Measurements from ENCODE around the gene EIF4G3. TPM values are rescaled to one million over a fixed set of nuclear protein-coding genes. Genes with fewer than 3 reads are reported as not detected.

EIF4G3 gene
- polyA plus RNA-seq, 1 donor (not counting 4 experiments of a cell fraction or from before 2014, with no cell fraction given): 44.6 TPM

- H3K27ac ChIP-seq (ENCODE audit: control insufficient read depth, insufficient read depth, low read length): no peak overlapping the region
- dilution Hi-C loops (cut with MboI; ENCODE audit: extremely low pct_ligation_motif_present, low sequenced_read_pairs): no loop called here
Measured at GRCh38 chr1:21066356-21067012, 110.2 kb downstream of the EIF4G3 start.

DNA sequence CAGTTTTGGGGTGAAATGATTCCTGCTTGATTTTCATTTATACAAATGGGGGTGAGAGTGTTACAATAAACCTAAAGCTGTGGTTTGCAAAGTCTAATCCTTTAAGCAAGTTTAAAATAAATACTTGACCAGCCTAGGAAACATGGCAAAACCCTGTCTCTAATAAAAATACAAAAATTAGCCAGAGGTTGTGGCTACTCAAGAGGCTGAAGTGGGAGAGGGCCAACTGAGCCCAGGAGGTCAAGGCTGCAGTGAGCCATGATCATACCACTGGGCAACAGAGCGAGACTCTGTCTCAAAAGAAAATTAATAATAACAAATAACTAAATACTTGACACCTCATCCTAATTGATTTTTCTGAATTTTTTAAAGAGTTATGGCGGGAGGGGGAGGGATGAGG is 110.8 kb downstream of the EIF4G3 start:
- Histone ChIP-seq H3K79me2 (ENCODE audit: control insufficient read depth, insufficient read depth, low read length) (no peaks in the 10 kb centered on the region), H3K9ac (ENCODE audit: control insufficient read depth, extremely low read depth, insufficient read depth, low read length) (no peak overlapping the region), H3K4me1 (ENCODE audit: control insufficient read depth, extremely low read depth, insufficient read depth, low read length) (no peaks in the 10 kb centered on the region), H3K4me3 (ENCODE audit: control insufficient read depth in 2 of 3, extremely low read depth in 1 of 3, insufficient read depth in 2 of 3, low read depth in 1 of 3, low read length in 3 of 3) (no peak overlapping the region), H3K27me3 (ENCODE audit: control insufficient read depth, extremely low read depth, insufficient read depth, low read length) (no peaks in the 10 kb centered on the region), H3K27ac (ENCODE audit: control insufficient read depth, insufficient read depth, low read length) (no peak overlapping the region), H3K4me2 (ENCODE audit: control insufficient read depth, extremely low read depth, insufficient read depth, low read depth, low read length) (no peak overlapping the region), H2AFZ (ENCODE audit: control insufficient read depth, low read length) (no peak overlapping the region), H3K9me3 (ENCODE audit: control insufficient read depth, low read depth, low read length) (no peaks in the 10 kb centered on the region), H3K9me1 (ENCODE audit: control insufficient read depth, extremely low read depth, insufficient read depth, low read length) (no peaks in the 10 kb centered on the region), H4K20me1 (ENCODE audit: control insufficient read depth, extremely low read depth, insufficient read depth, low read length) (no peaks in the 10 kb centered on the region), H3K36me3 (ENCODE audit: control insufficient read depth in 2 of 2, extremely low read depth in 1 of 2, insufficient read depth in 2 of 2, low read length in 2 of 2) (peaks cover 0 to 4% of the 10 kb centered on the region in 2 experiments)
- FAIRE-seq: no peak
- dilution Hi-C loops (cut with MboI; ENCODE audit: extremely low pct_ligation_motif_present, low sequenced_read_pairs): no loop called here
- TF ChIP-seq EZH2 (IDR thresholded peaks at IDR 0.05; ENCODE audit: low read length) (no peak), CTCF (optimal IDR thresholded peaks at IDR 0.05 in 1 of 3, IDR thresholded peaks at IDR 0.05 in 1 of 3, conservative IDR thresholded peaks at IDR 0.05 in 1 of 3; ENCODE audit: extremely low read depth in 1 of 3, insufficient read depth in 2 of 3, low read length in 3 of 3) (no peak)
- no peak for DNase-seq (ENCODE audit: low read depth, low spot score)

More at GRCh38 chr1:21066356-21067012, 110.2 kb downstream of the EIF4G3 start:
- H4K20me1 ChIP-seq (ENCODE audit: control insufficient read depth, extremely low read depth, insufficient read depth, low read length): no peaks in the 10 kb centered on the region
- TF ChIP-seq EZH2 (IDR thresholded peaks at IDR 0.05; ENCODE audit: low read length): no peak
- no peak for TF ChIP-seq CTCF (optimal IDR thresholded peaks at IDR 0.05 in 1 of 3, IDR thresholded peaks at IDR 0.05 in 1 of 3, conservative IDR thresholded peaks at IDR 0.05 in 1 of 3; ENCODE audit: extremely low read depth in 1 of 3, insufficient read depth in 2 of 3, low read length in 3 of 3)
- DNase-seq (ENCODE audit: low read depth, low spot score): no peak
- no peak overlapping the region for H3K4me2 ChIP-seq (ENCODE audit: control insufficient read depth, extremely low read depth, insufficient read depth, low read depth, low read length)
- no peaks in the 10 kb centered on the region for H3K4me1 ChIP-seq (ENCODE audit: control insufficient read depth, extremely low read depth, insufficient read depth, low read length)
- H3K79me2 ChIP-seq (ENCODE audit: control insufficient read depth, insufficient read depth, low read length): no peaks in the 10 kb centered on the region
- no peak overlapping the region for H3K9ac ChIP-seq (ENCODE audit: control insufficient read depth, extremely low read depth, insufficient read depth, low read length)
- H3K27me3 ChIP-seq (ENCODE audit: control insufficient read depth, extremely low read depth, insufficient read depth, low read length): no peaks in the 10 kb centered on the region
- H2AFZ ChIP-seq (ENCODE audit: control insufficient read depth, low read length): no peak overlapping the region
- H3K36me3 ChIP-seq (ENCODE audit: control insufficient read depth in 2 of 2, extremely low read depth in 1 of 2, insufficient read depth in 2 of 2, low read length in 2 of 2): peaks cover 0 to 4% of the 10 kb centered on the region in 2 experiments
- FAIRE-seq: no peak
- H3K9me1 ChIP-seq (ENCODE audit: control insufficient read depth, extremely low read depth, insufficient read depth, low read length): no peaks in the 10 kb centered on the region
- H3K4me3 ChIP-seq (ENCODE audit: control insufficient read depth in 2 of 3, extremely low read depth in 1 of 3, insufficient read depth in 2 of 3, low read depth in 1 of 3, low read length in 3 of 3): no peak overlapping the region
- no peaks in the 10 kb centered on the region for H3K9me3 ChIP-seq (ENCODE audit: control insufficient read depth, low read depth, low read length)
